Medulla oblongata (tissue), 1 donor: ENCODE measurements around the gene DPH7.
A peak's percentile ranks its signal among the peaks of the same experiment; 100 is the strongest.
"Not testable (repeated sequence)": the region's sequence is repeated elsewhere in the genome, so short reads cannot be mapped to it uniquely, and the experiment has no call there.

Experiments
- DNase-seq: peaks from one replicate; pipeline ENCODE4 v3.0.0-alpha.2; 2015; ENCODE audit errors: extremely low spot score

The DPH7 gene

DNA sequence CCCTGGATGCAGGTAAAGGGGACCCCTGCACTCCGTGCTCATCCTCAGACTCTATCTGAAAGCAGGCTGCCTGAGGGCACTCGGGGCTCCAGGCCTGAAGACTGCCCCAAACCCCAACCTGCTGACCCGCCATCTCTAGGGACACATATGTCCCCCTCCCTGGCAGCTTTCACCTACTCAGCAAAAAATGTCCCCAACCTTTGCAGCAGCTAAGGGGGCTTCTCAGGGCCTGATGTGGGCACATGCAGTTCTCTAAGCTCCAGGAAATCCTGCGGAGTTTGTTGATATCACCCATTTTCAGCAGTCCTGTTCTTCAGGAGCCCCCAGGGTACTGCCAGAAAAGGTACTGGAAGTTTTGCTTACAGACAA lies 2.2 kb upstream of the DPH7 start:
- no peak for DNase-seq

DNA sequence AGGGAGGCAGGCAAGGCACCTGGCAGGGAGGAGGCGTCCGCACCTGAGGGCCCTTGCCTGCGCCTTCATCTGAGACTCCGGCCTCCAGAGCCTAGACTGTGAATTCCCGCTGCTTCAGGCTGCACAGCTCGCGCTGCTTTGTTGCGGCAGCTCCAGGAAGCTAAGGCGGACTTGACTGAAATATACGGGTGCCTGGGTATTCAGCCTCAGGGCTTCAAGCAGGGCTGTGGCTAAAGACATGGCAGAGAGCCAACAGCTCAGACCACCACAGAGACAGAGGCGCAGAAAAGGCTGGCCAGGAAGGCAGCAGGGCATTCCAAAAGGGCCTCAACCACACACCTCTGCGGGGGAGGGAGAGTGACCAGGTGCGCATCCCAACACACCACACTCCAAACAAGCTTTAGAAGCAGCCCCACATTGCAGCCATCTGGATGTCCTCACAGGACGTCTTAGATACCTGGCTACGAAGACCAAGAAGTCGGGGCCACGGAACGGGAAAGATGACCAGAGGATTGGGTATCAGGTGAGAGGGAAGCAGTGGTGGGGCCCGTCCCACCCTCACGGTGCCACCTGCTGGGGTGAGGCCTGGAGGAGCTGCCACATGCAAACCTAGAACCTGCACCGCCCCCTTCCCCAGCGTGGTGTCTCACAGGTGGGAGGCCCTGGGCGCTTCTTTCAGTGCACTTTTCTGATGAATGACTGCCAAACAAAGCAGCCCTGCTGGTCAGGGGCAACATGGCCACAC lies 1.7 kb upstream of the DPH7 start:
- no peak for DNase-seq

DNA sequence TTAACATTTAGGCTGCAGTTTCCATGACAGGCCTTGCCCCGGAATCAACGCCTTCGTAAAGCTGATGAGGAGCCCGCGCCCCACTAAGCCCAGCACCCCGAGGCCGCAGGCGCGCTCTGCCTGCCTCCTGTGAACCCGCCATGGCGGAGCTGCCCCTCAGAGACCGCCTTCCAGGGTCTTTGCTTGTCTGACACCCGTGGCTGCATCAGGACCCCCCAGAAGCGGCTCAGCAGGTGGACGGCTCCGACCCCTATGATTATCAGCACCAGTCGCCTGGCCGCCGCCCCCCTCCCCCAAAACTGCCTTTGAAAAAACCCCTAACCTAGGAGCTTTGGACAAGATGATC lies 507 bp upstream of the DPH7 start:
- no peak for DNase-seq

DNA sequence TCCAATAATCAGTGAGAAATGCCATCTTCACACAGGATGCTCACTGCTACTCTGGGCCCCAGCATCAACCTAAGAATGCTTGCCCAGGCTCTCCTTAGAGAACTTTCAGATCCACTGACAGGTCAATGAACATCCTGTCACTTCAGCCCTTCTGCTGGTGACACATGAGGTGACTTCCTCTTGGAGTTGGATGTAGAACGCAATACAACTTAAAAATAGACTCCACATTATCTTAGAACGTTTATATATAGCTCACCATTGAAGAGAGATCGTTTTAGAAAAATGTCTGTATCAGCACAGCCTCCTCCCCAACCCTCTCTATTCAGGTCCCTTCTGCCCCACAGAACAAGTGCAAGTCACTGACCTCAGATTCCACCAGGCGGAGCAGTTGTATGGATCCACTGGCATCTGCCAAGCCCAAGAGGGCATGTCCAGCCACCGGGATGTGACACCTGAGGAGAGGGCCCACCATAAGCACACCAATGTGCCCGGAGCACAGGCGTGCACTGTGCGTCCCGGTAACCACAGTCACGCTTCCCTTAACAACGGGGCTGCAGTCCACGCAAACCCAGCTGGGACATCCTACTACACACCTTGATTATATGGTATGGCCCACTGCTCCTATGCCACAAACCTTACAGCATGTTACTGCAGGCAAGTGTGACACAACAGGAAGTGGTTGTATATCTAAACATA lies 2.9 kb downstream of the DPH7 start:
- DNase-seq: no peak

DNA sequence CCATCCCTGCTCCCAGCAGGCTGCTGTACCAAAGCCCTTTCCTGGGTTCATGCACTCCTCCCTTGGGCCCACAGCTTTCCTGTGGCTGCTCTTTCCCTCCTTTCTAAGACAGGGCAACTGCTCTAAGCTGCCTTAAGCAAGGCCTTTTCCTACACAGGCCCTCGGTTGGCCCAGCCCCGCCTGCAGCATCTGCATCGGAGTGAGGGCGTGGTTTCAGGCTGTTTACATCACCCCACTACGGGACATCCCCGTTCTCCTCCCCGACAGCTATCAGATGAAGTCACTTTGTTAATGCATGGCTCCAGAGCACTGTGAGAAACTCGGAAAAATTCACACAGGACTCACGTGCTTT lies 3.4 kb downstream of the DPH7 start:
- peak; percentile 30 for DNase-seq

DNA sequence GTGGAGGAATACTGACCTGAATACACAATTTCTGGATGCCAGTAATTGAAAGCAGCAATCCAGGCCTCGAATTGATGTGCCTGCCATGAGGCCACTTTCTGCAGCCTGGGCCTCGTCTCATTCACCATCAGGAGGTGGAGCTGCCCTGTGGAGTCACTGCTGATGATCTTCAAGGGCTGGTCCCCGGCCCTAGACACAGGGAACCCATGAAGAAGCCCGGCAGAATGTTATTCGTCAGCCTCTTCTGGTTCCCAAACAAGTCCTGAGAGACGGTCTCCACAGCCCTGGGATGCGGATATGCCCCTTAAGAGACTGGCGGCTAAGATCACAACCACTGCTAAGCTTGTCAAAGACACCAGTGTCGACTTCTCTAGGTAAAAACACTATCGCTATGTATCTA lies 4.5 kb downstream of the DPH7 start:
- no peak for DNase-seq

DNA sequence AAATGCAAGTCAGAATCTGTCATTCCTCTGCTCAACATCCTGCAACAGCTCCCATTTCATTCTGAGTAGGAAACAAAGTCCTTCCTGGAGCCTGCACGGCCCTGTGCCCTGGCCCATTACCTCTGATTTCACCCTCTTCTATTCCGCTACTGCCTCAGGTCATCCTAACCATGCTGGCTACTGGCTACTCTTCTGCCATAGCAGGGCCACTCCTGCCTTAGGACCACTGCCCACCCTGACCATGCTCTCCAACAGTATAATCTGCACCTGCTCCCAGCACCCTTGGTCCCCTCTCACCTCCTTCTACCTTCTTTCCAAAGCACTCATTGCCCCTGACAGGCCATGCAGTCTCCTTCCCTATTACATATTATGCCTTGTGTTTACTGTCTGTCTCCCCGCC lies 8.2 kb downstream of the DPH7 start:
- DNase-seq: no peak

DNA sequence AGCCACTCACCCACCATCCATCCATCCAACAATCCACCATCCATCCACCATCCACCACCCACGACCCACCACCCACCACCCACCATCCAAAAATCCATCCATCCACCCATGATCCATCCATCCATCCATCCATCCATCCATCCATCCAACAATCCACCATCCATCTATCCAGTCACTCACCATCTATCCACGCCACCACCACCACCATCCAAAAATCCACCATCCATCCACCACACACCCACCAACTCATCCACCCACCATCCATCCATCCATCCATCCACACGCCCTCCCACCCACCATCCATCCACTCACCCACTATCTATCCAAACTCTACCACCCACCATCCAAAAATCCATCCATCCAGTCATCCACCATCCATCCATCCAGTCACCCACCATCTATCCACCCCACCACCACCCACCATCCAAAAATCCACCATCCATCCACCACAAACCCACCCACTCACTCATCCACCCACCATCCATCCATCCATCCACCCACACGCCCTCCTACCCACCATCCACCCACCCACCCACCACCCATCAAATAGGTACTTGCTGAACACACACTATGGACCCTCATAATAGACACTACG lies 9.0 kb downstream of the DPH7 start:
- no peak for DNase-seq

DNA sequence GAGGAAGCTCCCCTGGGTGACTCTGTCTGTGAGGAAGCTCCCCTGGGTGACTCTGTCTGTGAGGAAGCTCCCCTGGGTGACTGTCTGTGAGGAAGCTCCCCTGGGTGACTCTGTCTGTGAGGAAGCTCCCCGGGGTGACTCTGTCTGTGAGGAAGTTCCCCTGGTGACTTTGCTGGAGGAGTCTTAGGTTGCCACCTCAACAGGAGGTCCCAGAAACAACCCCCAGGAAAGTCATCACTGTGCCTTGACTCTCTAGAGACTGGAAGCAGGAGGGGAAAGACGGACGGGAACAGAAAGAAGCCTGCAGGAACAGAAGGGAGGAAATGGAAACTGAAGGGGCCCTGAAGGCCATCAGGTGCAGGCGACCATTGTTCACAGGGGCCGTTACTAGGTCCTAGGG lies 10.3 kb downstream of the DPH7 start:
- DNase-seq: not testable (repeated sequence)

DNA sequence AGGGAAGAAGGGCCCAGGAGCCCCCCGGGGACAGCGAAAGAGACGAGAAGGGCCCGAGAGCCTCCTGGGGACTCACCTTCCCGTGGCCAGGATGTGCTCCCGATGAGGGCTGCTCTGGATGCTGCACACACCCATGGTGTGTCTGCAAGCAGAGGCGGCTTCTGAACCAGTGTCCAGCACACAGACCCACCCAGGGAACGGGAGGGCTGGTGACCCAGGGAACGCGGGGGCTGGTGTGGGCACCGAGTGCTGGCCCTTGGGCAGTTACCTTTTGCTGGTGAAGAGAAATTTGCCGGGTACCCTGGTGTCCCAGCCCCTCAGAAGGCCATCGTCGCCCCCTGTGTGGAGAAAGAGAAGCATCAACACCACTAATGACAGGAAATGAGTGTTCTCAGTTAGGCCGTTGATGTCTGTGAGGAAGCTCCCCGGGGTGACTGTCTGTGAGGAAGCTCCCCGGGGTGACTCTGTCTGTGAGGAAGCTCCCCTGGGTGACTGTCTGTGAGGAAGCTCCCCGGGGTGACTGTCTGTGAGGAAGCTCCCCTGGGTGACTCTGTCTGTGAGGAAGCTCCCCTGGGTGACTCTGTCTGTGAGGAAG lies 13.8 kb downstream of the DPH7 start:
- DNase-seq: no peak

DNA sequence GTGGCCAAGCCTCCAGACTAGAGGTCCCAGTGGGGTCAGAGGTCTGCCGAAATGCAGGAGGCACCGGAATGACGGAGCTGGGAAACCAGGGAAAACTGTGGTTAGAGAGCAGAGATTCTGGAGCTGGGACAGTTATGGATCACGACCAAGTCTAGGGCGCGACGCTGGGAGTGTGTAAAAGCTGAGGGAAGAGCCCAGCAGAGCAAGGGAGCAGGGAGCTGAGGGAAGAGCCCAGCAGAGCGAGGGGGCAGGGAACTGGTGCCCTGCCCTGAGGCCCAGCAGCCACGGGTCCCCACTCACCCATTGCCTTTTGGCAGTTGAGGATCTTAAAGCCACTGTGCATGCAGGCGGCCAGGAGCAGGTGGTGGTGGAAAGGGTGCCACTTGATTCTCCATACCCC lies 14.6 kb downstream of the DPH7 start:
- no peak for DNase-seq

DNA sequence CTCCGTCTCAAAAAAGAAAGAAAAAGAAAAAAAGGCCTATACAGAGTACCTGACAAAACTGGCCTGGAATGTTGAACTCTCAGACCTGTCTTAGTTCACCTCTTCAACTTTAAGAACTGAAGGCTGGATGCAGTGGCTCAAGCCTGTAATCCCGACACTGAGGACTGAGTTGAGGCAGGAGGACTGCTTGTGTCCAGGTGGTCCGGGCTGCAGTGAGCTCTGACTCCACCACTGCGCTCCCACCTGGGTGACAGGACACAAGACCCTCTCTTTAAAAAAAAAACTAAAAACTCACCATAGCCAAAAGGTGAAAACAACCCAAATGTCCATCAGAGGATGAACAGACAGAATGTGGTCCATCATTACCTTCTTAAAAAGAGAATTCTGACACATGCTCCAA lies 20.6 kb downstream of the DPH7 start:
- no peak for DNase-seq

DNA sequence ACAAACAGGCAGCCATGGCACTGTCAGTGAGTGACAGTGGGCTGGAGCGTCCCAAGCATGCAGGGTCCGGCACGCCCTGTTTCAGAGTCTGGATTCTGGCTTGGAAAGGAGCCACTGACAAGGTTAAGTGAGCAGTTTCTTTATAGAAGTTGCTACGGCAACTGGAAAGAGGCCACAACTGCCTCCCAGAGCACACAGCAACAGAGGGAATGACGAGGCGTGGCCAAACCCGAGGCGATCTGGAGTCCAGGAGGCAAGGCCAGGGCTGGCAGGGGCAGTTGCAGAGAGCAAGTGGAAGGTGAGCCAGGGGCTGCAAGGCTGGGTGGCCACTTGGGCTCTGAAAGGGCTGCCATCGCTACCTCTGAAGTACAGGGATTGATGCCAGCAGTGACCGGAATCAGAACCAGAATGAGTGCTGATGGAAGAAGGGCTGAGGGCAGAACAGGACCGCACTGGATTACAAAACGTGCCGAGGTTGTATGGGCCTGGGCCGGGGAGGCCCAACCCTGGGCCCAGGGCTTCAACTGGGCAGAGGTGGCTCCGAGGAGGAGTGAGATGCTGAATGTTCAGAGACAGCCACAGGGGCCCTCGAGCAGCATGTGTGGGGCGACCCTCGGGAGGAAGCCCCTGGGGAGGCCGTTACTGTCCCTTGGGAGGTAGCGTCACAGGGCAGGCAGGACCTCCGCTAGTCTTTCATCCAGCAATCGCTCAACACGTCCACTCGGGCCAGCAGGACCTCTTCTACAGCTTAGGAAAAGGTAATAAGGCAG lies 22.5 kb downstream of the DPH7 start:
- no peak for DNase-seq

DNA sequence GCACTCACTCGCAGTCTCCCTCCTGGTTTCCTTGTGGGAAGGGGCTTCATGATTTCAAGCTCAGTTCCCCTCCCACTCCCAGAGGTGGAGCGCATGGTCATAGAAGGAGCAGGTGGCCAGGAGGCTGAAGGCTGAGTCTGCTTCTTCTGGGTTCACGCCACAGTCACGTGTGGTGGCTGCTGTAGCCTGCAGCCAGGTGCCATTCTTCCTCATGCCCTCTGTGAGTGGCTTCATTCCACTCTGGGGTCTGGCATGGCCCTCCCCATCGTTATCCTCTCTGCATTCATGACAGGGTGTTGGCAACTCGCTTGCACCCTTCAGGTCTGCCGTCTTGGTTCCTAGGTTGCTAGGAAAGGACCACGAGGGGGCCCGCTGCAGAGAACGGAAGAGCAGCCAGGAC lies 23.5 kb downstream of the DPH7 start:
- DNase-seq: no peak

DNA sequence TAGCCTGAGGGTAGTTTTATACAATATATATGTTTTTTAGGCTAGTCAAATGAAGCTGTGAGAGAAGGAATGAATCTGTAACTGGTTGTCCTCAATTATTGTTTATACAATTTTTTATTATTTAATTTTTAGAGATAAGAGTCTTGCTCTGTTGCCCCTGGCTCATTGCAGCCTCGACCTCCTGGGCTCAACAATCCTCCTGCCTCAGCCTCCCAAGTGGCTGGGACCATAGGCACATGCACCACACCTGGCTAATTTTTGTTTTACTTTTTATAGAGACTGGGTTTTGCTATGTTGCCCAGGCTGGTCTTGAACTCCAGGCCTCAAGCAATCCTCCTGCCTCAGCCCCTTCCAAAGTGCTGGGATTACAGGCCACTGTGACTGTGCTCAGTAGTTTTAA lies 24.4 kb downstream of the DPH7 start:
- no peak for DNase-seq

DNA sequence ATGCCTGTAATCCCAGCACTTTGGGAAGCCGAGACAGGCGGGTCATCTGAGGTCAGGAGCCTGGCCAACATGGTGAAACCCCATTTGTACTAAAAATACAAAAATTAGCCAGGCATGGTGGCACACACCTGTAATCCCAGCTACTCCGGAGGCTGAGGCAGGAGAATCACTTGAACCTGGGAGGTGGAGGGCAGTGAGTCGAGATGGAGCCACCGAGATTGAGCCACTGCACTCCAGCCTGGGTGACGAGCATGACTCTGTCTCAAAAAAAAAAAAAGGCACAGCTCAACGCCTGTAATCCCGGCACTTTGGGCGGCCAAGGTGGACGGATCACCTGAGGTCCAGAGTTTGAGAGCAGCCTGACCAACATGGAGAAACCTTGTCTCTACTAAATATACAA lies 25.1 kb downstream of the DPH7 start:
- DNase-seq: not testable (repeated sequence)

DNA sequence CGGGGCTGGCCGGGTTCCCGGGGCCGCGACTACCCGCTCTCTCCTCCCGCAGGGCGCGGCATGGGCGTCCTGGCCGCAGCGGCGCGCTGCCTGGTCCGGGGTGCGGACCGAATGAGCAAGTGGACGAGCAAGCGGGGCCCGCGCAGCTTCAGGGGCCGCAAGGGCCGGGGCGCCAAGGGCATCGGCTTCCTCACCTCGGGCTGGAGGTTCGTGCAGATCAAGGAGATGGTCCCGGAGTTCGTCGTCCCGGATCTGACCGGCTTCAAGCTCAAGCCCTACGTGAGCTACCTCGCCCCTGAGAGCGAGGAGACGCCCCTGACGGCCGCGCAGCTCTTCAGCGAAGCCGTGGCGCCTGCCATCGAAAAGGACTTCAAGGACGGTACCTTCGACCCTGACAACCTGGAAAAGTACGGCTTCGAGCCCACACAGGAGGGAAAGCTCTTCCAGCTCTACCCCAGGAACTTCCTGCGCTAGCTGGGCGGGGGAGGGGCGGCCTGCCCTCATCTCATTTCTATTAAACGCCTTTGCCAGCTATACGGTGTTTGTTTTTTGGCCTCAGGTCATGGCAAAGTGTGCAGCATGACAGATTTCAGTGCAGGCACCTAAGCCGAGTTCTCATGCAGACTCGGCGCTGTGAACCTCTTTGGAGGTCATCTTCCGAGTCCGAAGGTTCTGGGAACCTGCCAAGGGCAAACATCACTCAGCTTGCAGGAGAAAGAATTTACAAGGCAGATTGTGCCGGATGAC lies 26.5 kb downstream of the DPH7 start:
- no peak for DNase-seq

DNA sequence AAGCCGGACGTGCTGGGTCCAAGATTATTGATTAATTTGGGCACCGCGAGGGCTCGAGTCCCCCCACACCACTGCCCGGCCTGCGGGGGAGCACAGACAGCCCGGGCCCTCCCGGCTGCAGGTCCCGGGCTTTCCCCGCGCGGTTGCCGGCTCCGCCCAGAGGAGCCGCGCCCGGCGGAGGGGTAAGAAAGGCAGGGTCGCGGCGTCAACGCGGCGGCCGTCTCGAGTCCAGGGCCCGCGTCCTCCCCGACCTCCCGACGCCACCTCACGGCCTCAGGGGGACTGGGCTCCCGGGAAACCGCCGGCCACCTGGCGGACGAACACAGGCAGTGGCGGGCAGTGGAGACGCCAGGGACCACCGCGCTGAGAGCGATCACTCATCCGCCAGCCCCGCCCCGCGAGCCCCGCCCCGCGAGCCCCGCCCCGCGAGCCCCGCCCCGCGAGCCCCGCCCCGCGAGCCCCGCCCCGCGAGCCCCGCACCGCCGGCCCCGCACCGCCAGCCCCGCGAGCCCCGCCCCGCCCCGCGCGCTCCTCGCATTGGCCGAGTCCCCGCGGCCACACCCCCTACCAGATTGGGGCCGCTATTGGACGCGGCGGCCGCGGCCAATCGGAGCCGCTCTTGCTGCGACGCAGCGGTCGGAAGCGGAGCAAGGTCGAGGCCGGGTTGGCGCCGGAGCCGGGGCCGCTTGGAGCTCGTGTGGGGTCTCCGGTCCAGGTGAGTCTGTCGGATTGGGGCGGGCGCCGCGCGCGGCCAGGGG lies 27.3 kb downstream of the DPH7 start, which contains the start of gene MRPL41:
Gene MRPL41, plus strand, starts transcription at position 616 of the 758 bp plus-strand sequence. CDS start 203 bp downstream, outside the sequence.
- peak; percentile 89 for DNase-seq

DNA sequence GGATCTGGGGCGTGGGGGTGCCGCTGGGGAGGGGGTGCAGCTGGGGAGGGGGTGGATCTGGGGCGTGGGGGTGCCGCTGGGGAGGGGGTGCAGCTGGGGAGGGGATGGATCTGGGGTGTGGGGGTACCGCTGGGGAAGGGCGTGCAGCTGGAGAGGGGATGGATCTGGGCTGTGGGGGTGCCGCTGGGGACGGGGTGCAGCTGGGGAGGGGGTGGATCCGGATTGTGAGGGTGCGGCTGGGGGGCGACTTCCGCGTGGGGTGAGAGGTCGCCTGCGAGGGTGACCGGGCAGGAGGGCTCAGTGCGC lies 27.8 kb downstream of the DPH7 start:
- DNase-seq: not testable (repeated sequence)

DNA sequence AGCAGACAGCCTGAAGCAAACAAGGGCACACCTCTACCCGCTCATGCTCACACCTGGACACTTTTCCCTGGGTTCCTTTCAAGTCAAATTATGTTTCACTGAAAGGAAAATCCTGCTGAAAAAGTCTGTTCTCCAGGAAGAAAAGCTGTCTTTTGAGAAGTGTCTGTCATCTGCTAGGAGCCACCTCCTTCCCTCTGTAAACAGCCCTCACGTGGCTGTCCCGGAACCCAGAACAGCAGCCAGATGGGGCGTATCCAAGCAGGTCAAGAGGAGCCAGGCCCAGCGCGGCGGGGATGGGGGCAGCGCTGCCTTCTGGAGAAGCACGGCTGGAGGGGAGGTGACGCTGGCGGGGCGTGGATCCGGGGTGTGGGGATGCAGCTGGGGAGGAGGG lies 28.5 kb downstream of the DPH7 start, which contains the start of gene PNPLA7:
Gene PNPLA7, minus strand, starts transcription at position 172 of the 391 bp plus-strand sequence. CDS start 205 bp downstream, outside the sequence.
- DNase-seq: peak; percentile 92
